K562 (cell line): ENCODE measurements around the gene KPNB1.
"Not testable (repeated sequence)": the region's sequence is repeated elsewhere in the genome, so short reads cannot be mapped to it uniquely, and the experiment has no call there.

Experiments
- CTCF ChIP-seq, 3 experiments: IDR thresholded peaks in 2 of 3; conservative IDR thresholded peaks in 1 of 3; 2 replicates each; pipeline ENCODE4 v1.5.1; 2011 to 2012; ENCODE audit warnings: low read length in 3 of 3, mild to moderate bottlenecking in 3 of 3, control low read depth in 2 of 3, improper control_type of control experiment in 1 of 3, inconsistent platforms in 1 of 3, low read depth in 1 of 3, mixed read lengths in 1 of 3, moderate library complexity in 1 of 3; ENCODE audit not compliant: insufficient read depth in 2 of 3
- PRPF4 ChIP-seq: fragments of 200-400 bp; formaldehyde crosslinking; IDR thresholded peaks from one replicate; pipeline ENCODE4 v1.6.1; 2017; ENCODE audit warnings: low read length, low read depth, mild to moderate bottlenecking; ENCODE audit not compliant: insufficient read depth, poor library complexity, severe bottlenecking
- RAD21 ChIP-seq, 2 experiments: fragments of 250-450 bp in 1 of 2; fragments of 450-650 bp in 1 of 2; sonication (Bioruptor Pico) in 1 of 2; formaldehyde crosslinking in 1 of 2; IDR thresholded peaks in 1 of 2; conservative IDR thresholded peaks in 1 of 2; 2 replicates each; pipeline versions ENCODE4 v1.4.0 to v1.8.0; 2020 to 2022; ENCODE audit warnings: mild to moderate bottlenecking in 2 of 2, moderate library complexity in 1 of 2
- RB1 ChIP-seq: fragments of 450-650 bp; IDR thresholded peaks from 2 replicates; pipeline ENCODE4 v1.6.1; 2017; ENCODE audit warnings: low read depth, mild to moderate bottlenecking
- SMAD2 ChIP-seq: fragments of 150-350 bp; IDR thresholded peaks from 2 replicates; pipeline ENCODE4 v1.6.1; 2014; ENCODE audit warnings: low read depth, mild to moderate bottlenecking, low read length
- SREBF2 ChIP-seq: sonication (generic); formaldehyde crosslinking; IDR thresholded peaks from 2 replicates; pipeline ENCODE4 v1.4.0; 2020; ENCODE audit warnings: mild to moderate bottlenecking, missing genetic modification reagents
- STAT5A ChIP-seq: IDR thresholded peaks from 2 replicates; pipeline ENCODE4 v1.6.1; 2012; ENCODE audit warnings: low read length, inconsistent platforms, borderline replicate concordance
- ZNF639 ChIP-seq, 2 experiments: fragments of 200-800 bp in 1 of 2; sonication (Bioruptor generic) in 1 of 2; sonication (generic) in 1 of 2; formaldehyde crosslinking in 1 of 2; IDR thresholded peaks in 1 of 2; conservative IDR thresholded peaks in 1 of 2; 2 replicates each; pipeline versions ENCODE4 v1.5.0 to v1.6.1; 2016 to 2020; ENCODE audit warnings: missing compliant biosample characterization in 1 of 2, missing genetic modification characterization in 1 of 2, missing genetic modification reagents in 1 of 2
- ZNF644 ChIP-seq: fragments of 200-800 bp; sonication (Bioruptor generic); IDR thresholded peaks from 2 replicates; pipeline ENCODE4 v1.6.1; 2016; ENCODE audit warnings: low read depth, missing genetic modification characterization, missing compliant biosample characterization
- ZNF766 ChIP-seq: fragments of 200-800 bp; sonication (Bioruptor generic); conservative IDR thresholded peaks from 2 replicates; pipeline ENCODE4 v1.6.1; 2016; ENCODE audit warnings: missing genetic modification characterization, missing compliant biosample characterization
- ZNF780A ChIP-seq: fragments of 250-450 bp; sonication (Bioruptor Pico); IDR thresholded peaks from 2 replicates; pipeline ENCODE4 v1.5.0; 2021; ENCODE audit warnings: mild to moderate bottlenecking
- TF ChIP-seq, protein P1 (sequence below): fragments of 450-650 bp; formaldehyde crosslinking; IDR thresholded peaks from 2 replicates; pipeline ENCODE4 v1.4.0; 2022; ENCODE audit warnings: missing genetic modification characterization

DNA sequence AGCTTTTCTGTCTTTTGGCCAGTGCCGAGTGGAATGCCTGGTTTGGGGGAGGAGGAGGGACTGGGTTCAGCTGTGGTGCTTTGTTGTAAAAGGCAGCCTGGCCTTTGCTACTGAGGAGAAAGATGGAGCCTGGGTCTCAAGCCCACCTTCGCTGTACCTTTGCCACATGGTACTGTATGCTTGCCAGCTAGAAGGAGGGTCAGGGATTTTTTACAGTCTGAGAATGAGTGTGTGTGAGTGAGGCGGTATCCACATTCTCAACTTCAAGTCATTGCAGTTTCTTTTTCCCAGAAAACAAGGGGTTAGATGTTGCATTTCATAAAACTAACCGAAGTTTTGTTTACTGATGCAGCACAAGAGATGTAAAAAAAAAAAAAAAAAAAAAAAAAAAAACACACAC is 33.0 kb downstream of the KPNB1 start:
- not testable (repeated sequence) for TF ChIP-seq SREBF2 (CRISPR knock-in tag); CTCF (IDR thresholded peaks at IDR 0.05 in 2 of 3, conservative IDR thresholded peaks at IDR 0.05 in 1 of 3; ENCODE audit: insufficient read depth in 2 of 3, low read depth in 1 of 3, low read length in 3 of 3); SMAD2; PRPF4; ZNF644; RB1; ZNF766 (CRISPR knock-in tag); ZNF780A (CRISPR knock-in tag); STAT5A; ZNF639 (CRISPR knock-in tag; conservative IDR thresholded peaks at IDR 0.05 in 1 of 2, IDR thresholded peaks at IDR 0.05 in 1 of 2); RAD21 (CRISPR knock-in tag; conservative IDR thresholded peaks at IDR 0.05 in 1 of 2, IDR thresholded peaks at IDR 0.05 in 1 of 2)
- TF ChIP-seq, protein P1, sequence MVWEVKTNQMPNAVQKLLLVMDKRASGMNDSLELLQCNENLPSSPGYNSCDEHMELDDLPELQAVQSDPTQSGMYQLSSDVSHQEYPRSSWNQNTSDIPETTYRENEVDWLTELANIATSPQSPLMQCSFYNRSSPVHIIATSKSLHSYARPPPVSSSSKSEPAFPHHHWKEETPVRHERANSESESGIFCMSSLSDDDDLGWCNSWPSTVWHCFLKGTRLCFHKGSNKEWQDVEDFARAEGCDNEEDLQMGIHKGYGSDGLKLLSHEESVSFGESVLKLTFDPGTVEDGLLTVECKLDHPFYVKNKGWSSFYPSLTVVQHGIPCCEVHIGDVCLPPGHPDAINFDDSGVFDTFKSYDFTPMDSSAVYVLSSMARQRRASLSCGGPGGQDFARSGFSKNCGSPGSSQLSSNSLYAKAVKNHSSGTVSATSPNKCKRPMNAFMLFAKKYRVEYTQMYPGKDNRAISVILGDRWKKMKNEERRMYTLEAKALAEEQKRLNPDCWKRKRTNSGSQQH (CRISPR knock-in tag), result not testable (repeated sequence)
